ENCODE data around the gene C3orf49. TPM values are rescaled to one million over a fixed set of nuclear protein-coding genes. Genes with fewer than 3 reads are reported as not detected.

C3orf49 gene
- total and polyA plus RNA-seq, 9 donors, result 0.10 to 0.71 (median 0.30) TPM; not detected in 2

GRCh38 chr3:63808633-63809032 lies 10.5 kb upstream of the C3orf49 start:
- Histone ChIP-seq H3K27me3 (ENCODE audit: control insufficient read depth, insufficient read depth, low read length) (no peaks in the 10 kb centered on the region), H3K4me1 (ENCODE audit: control insufficient read depth, insufficient read depth, low read length) (no peaks in the 10 kb centered on the region), H3K4me3 (ENCODE audit: low read length) (no peak overlapping the region), H3K36me3 (ENCODE audit: control insufficient read depth, insufficient read depth, low read length) (no peaks in the 10 kb centered on the region), H3K27ac (ENCODE audit: low read length) (no peak overlapping the region), H3K9me3 (replicated peaks; ENCODE audit: control insufficient read depth, low read depth, low read length) (no peaks in the 10 kb centered on the region)
- WGBS (ENCODE audit: insufficient coverage), result 42% methylated on average over 2 of the region's 3 CpGs
- DNase-seq, result no peak

GRCh38 chr3:63809607-63810006 lies 9.5 kb upstream of the C3orf49 start:
- no peak for DNase-seq
- H3K9me3 ChIP-seq (replicated peaks; ENCODE audit: control insufficient read depth, low read depth, low read length), result no peaks in the 10 kb centered on the region
- no peaks in the 10 kb centered on the region for H3K27me3 ChIP-seq (ENCODE audit: control insufficient read depth, insufficient read depth, low read length)
- no peak overlapping the region for H3K4me3 ChIP-seq (ENCODE audit: low read length)
- WGBS (ENCODE audit: insufficient coverage), result 80% methylated on average over 1 of the region's 6 CpGs
- H3K36me3 ChIP-seq (ENCODE audit: control insufficient read depth, insufficient read depth, low read length), result no peaks in the 10 kb centered on the region
- H3K27ac ChIP-seq (ENCODE audit: low read length), result no peak overlapping the region
- no peaks in the 10 kb centered on the region for H3K4me1 ChIP-seq (ENCODE audit: control insufficient read depth, insufficient read depth, low read length)

- no peak overlapping the region for H3K4me3 ChIP-seq (ENCODE audit: low read length)
- WGBS (ENCODE audit: insufficient coverage), result no CpG with 5 or more reads among the region's 3 CpGs
- DNase-seq, result no peak
- peaks cover 2% of the 10 kb centered on the region for H3K4me1 ChIP-seq (ENCODE audit: control insufficient read depth, insufficient read depth, low read length)
- no peak overlapping the region for H3K27ac ChIP-seq (ENCODE audit: low read length)
- H3K36me3 ChIP-seq (ENCODE audit: control insufficient read depth, insufficient read depth, low read length), result no peaks in the 10 kb centered on the region
- no peaks in the 10 kb centered on the region for H3K27me3 ChIP-seq (ENCODE audit: control insufficient read depth, insufficient read depth, low read length)
- H3K9me3 ChIP-seq (replicated peaks; ENCODE audit: control insufficient read depth, low read depth, low read length), result no peaks in the 10 kb centered on the region
Observed at GRCh38 chr3:63814237-63814636, 4.9 kb upstream of the C3orf49 start.

- Histone ChIP-seq H3K4me1 (ENCODE audit: control insufficient read depth, insufficient read depth, low read length) (peaks cover 2% of the 10 kb centered on the region), H3K27ac (ENCODE audit: low read length) (no peak overlapping the region), H3K4me3 (ENCODE audit: low read length) (no peak overlapping the region), H3K27me3 (ENCODE audit: control insufficient read depth, insufficient read depth, low read length) (no peaks in the 10 kb centered on the region), H3K9me3 (replicated peaks; ENCODE audit: control insufficient read depth, low read depth, low read length) (no peaks in the 10 kb centered on the region), H3K36me3 (ENCODE audit: control insufficient read depth, insufficient read depth, low read length) (no peaks in the 10 kb centered on the region)
- no peak for DNase-seq
- no CpG with 5 or more reads among the region's 5 CpGs for WGBS (ENCODE audit: insufficient coverage)
Observed at GRCh38 chr3:63817225-63817624, 1.9 kb upstream of the C3orf49 start.

GRCh38 chr3:63818282-63819150 lies 583 bp upstream of the C3orf49 start:
- H3K4me1 ChIP-seq (ENCODE audit: control insufficient read depth, insufficient read depth, low read length), result peaks cover 2% of the 10 kb centered on the region
- H3K36me3 ChIP-seq (ENCODE audit: control insufficient read depth, insufficient read depth, low read length), result no peaks in the 10 kb centered on the region
- DNase-seq, result peak; percentile 72
- H3K4me3 ChIP-seq (ENCODE audit: low read length), result no peak overlapping the region
- 14% methylated on average over 1 of the region's 10 CpGs for WGBS (ENCODE audit: insufficient coverage)
- H3K9me3 ChIP-seq (replicated peaks; ENCODE audit: control insufficient read depth, low read depth, low read length), result no peaks in the 10 kb centered on the region
- no peak overlapping the region for H3K27ac ChIP-seq (ENCODE audit: low read length)
- no peaks in the 10 kb centered on the region for H3K27me3 ChIP-seq (ENCODE audit: control insufficient read depth, insufficient read depth, low read length)

- H3K4me3 ChIP-seq (ENCODE audit: low read length), result no peak overlapping the region
- H3K27ac ChIP-seq (ENCODE audit: low read length), result no peak overlapping the region
- H3K27me3 ChIP-seq (ENCODE audit: control insufficient read depth, insufficient read depth, low read length), result no peaks in the 10 kb centered on the region
- H3K4me1 ChIP-seq (ENCODE audit: control insufficient read depth, insufficient read depth, low read length), result no peaks in the 10 kb centered on the region
- no peaks in the 10 kb centered on the region for H3K9me3 ChIP-seq (replicated peaks; ENCODE audit: control insufficient read depth, low read depth, low read length)
- no peak for DNase-seq
- peaks cover 3% of the 10 kb centered on the region for H3K36me3 ChIP-seq (ENCODE audit: control insufficient read depth, insufficient read depth, low read length)
- 69% methylated on average over 3 of the region's 4 CpGs for WGBS (ENCODE audit: insufficient coverage)
Observed at GRCh38 chr3:63824309-63824708, 5.2 kb downstream of the C3orf49 start.

- Histone ChIP-seq H3K9me3 (replicated peaks; ENCODE audit: control insufficient read depth, low read depth, low read length) (no peaks in the 10 kb centered on the region), H3K36me3 (ENCODE audit: control insufficient read depth, insufficient read depth, low read length) (peaks cover 16% of the 10 kb centered on the region), H3K4me1 (ENCODE audit: control insufficient read depth, insufficient read depth, low read length) (no peaks in the 10 kb centered on the region), H3K27ac (ENCODE audit: low read length) (no peak overlapping the region), H3K27me3 (ENCODE audit: control insufficient read depth, insufficient read depth, low read length) (no peaks in the 10 kb centered on the region), H3K4me3 (ENCODE audit: low read length) (no peak overlapping the region)
- 93% methylated on average over 5 of the region's 6 CpGs for WGBS (ENCODE audit: insufficient coverage)
- no peak for DNase-seq
Observed at GRCh38 chr3:63830526-63830925, 11.4 kb downstream of the C3orf49 start.

- H3K4me3 ChIP-seq (ENCODE audit: low read length), result no peak overlapping the region
- no peak overlapping the region for H3K27ac ChIP-seq (ENCODE audit: low read length)
- H3K4me1 ChIP-seq (ENCODE audit: control insufficient read depth, insufficient read depth, low read length), result no peaks in the 10 kb centered on the region
- WGBS (ENCODE audit: insufficient coverage), result 100% methylated on average over 4 of the region's 6 CpGs
- peaks cover 16% of the 10 kb centered on the region for H3K36me3 ChIP-seq (ENCODE audit: control insufficient read depth, insufficient read depth, low read length)
- no peak for DNase-seq
- no peaks in the 10 kb centered on the region for H3K9me3 ChIP-seq (replicated peaks; ENCODE audit: control insufficient read depth, low read depth, low read length)
- H3K27me3 ChIP-seq (ENCODE audit: control insufficient read depth, insufficient read depth, low read length), result no peaks in the 10 kb centered on the region
Observed at GRCh38 chr3:63832395-63832794, 13.3 kb downstream of the C3orf49 start.

- Histone ChIP-seq H3K27ac (ENCODE audit: low read length) (no peak overlapping the region), H3K36me3 (ENCODE audit: control insufficient read depth, insufficient read depth, low read length) (no peaks in the 10 kb centered on the region), H3K27me3 (ENCODE audit: control insufficient read depth, insufficient read depth, low read length) (no peaks in the 10 kb centered on the region), H3K9me3 (replicated peaks; ENCODE audit: control insufficient read depth, low read depth, low read length) (peaks cover 2% of the 10 kb centered on the region), H3K4me3 (ENCODE audit: low read length) (no peak overlapping the region), H3K4me1 (ENCODE audit: control insufficient read depth, insufficient read depth, low read length) (no peaks in the 10 kb centered on the region)
- DNase-seq, result no peak
- WGBS (ENCODE audit: insufficient coverage), result no CpG with 5 or more reads among the region's 1 CpG
Observed at GRCh38 chr3:63841704-63842103, 22.6 kb downstream of the C3orf49 start.

- no peaks in the 10 kb centered on the region for H3K27me3 ChIP-seq (ENCODE audit: control insufficient read depth, insufficient read depth, low read length)
- peaks cover 2% of the 10 kb centered on the region for H3K9me3 ChIP-seq (replicated peaks; ENCODE audit: control insufficient read depth, low read depth, low read length)
- no peak overlapping the region for H3K4me3 ChIP-seq (ENCODE audit: low read length)
- DNase-seq, result no peak
- peaks cover 2% of the 10 kb centered on the region for H3K36me3 ChIP-seq (ENCODE audit: control insufficient read depth, insufficient read depth, low read length)
- H3K4me1 ChIP-seq (ENCODE audit: control insufficient read depth, insufficient read depth, low read length), result no peaks in the 10 kb centered on the region
- H3K27ac ChIP-seq (ENCODE audit: low read length), result no peak overlapping the region
Observed at GRCh38 chr3:63842127-63842526, 23.0 kb downstream of the C3orf49 start.

Data from muscle of leg (tissue), 11 donors.